H1 (cell line): ENCODE measurements around the gene HSPA12A. TPM values are rescaled to one million over a fixed set of nuclear protein-coding genes. Genes with fewer than 3 reads are reported as not detected.

ENCODE experiments used
- CTCF ChIA-PET: fragments of 300-600 bp; sonication (Branson Sonifier 250); formaldehyde crosslinking; loops from one replicate; lab custom pipeline; 2021; ENCODE audit not compliant: partially characterized antibody; lab: Charles Lee
- POLR2A ChIA-PET: fragments of 300-600 bp; sonication (Branson Sonifier 250); formaldehyde crosslinking; loops from one replicate; lab custom pipeline; 2021; ENCODE audit warnings: inconsistent platforms; ENCODE audit not compliant: partially characterized antibody; lab: Charles Lee
- DNase-seq, 2 experiments: peaks; one replicate each; pipeline versions ENCODE4 v3.0.0 to v3.0.0-alpha.2; 2010 to 2022; ENCODE audit warnings: low spot score in 2 of 2, low read depth in 1 of 2, mixed read lengths in 1 of 2
- FAIRE-seq: peaks from 2 replicates; lab custom pipeline; 2011; peaks lifted over from hg19 to GRCh38; lab: Jason Lieb, UNC
- H2AFZ ChIP-seq: 2 replicates; pipeline ENCODE4 v1.8.1; 2012; ENCODE audit warnings: low read length, inconsistent platforms
- H2AK5ac ChIP-seq: 2 replicates; pipeline ENCODE4 v1.6.1; 2013; ENCODE audit warnings: low read depth, low read length
- H2BK120ac ChIP-seq: replicated peaks from 2 replicates; pipeline ENCODE3; 2013; ENCODE audit warnings: low read depth, low read length, inconsistent platforms
- H2BK12ac ChIP-seq: 2 replicates; pipeline ENCODE4 v1.6.1; 2013; ENCODE audit warnings: low read depth, low read length
- H2BK15ac ChIP-seq: 2 replicates; pipeline ENCODE4 v1.6.1; 2013; ENCODE audit warnings: low read length
- H2BK20ac ChIP-seq: 2 replicates; pipeline ENCODE4 v1.6.1; 2013; ENCODE audit warnings: low read length
- H2BK5ac ChIP-seq: 2 replicates; pipeline ENCODE4 v1.6.1; 2013; ENCODE audit warnings: low read depth, low read length
- H3K14ac ChIP-seq: 2 replicates; pipeline ENCODE4 v1.6.1; 2013; ENCODE audit warnings: inconsistent platforms; ENCODE audit not compliant: insufficient read length
- H3K18ac ChIP-seq: 2 replicates; pipeline ENCODE4 v1.6.1; 2013; ENCODE audit warnings: low read length; ENCODE audit errors: extremely low read depth
- H3K23ac ChIP-seq: 2 replicates; pipeline ENCODE4 v1.6.1; 2013; ENCODE audit warnings: inconsistent platforms; ENCODE audit not compliant: insufficient read length
- H3K23me2 ChIP-seq: 2 replicates; pipeline ENCODE4 v1.6.1; 2013; ENCODE audit warnings: low read depth, low read length
- H3K27ac ChIP-seq: 2 replicates; pipeline ENCODE4 v1.6.1; 2011; ENCODE audit warnings: low read depth, low read length, inconsistent platforms
- H3K27me3 ChIP-seq, 4 experiments: replicated peaks in 1 of 4; 1 replicate in 1 of 4; 2 replicates in 3 of 4; pipeline versions ENCODE4 v1.6.1 to v1.8.1; 2011 to 2013; ENCODE audit warnings: low read length in 3 of 4, mild to moderate bottlenecking in 3 of 4, inconsistent platforms in 2 of 4, mixed read lengths in 2 of 4, moderate library complexity in 1 of 4; ENCODE audit not compliant: control insufficient read depth in 3 of 4, insufficient read depth in 3 of 4; ENCODE audit errors: extremely low read depth in 1 of 4
- H3K36me3 ChIP-seq, 4 experiments: 2 replicates each; pipeline versions ENCODE4 v1.6.1 to v1.8.1; 2011 to 2013; ENCODE audit warnings: mild to moderate bottlenecking in 4 of 4, low read length in 3 of 4, moderate library complexity in 2 of 4, control low read depth in 1 of 4, inconsistent platforms in 1 of 4; ENCODE audit not compliant: insufficient read depth in 4 of 4, control insufficient read depth in 2 of 4
- H3K4ac ChIP-seq: replicated peaks from 2 replicates; pipeline ENCODE3; 2013; ENCODE audit warnings: low read length, low read depth, mixed read lengths, inconsistent platforms; ENCODE audit not compliant: insufficient read length
- H3K4me1 ChIP-seq, 4 experiments: replicated peaks in 1 of 4; 1 replicate in 1 of 4; 2 replicates in 3 of 4; pipeline versions ENCODE4 v1.6.1 to v1.8.1; 2011 to 2013; ENCODE audit warnings: low read length in 3 of 4, inconsistent platforms in 2 of 4, mixed read lengths in 1 of 4; ENCODE audit not compliant: insufficient read depth in 4 of 4, control insufficient read depth in 3 of 4
- H3K4me2 ChIP-seq, 2 experiments: 2 replicates each; pipeline versions ENCODE4 v1.6.1 to v1.8.1; 2011 to 2013; ENCODE audit warnings: low read depth in 2 of 2, low read length in 2 of 2, control low read depth in 1 of 2, inconsistent platforms in 1 of 2, mild to moderate bottlenecking in 1 of 2; ENCODE audit not compliant: insufficient read depth in 1 of 2
- H3K4me3 ChIP-seq, 4 experiments: fragments of 200-600, 300-600 bp in 1 of 4; sonication (generic), shearing (Covaris generic), sonication (Bioruptor Twin) in 1 of 4; 2 replicates each; pipeline versions ENCODE4 v1.5.1 to v1.8.1; 2011 to 2016; ENCODE audit warnings: low read length in 4 of 4, low read depth in 3 of 4, control low read depth in 2 of 4, inconsistent platforms in 2 of 4, mild to moderate bottlenecking in 2 of 4, mixed read lengths in 1 of 4, moderate library complexity in 1 of 4; ENCODE audit not compliant: insufficient read depth in 2 of 4; ENCODE audit errors: extremely low read depth in 1 of 4
- H3K56ac ChIP-seq: replicated peaks from 2 replicates; pipeline ENCODE3; 2013; ENCODE audit warnings: low read depth, mild to moderate bottlenecking, mixed read lengths, low read length, inconsistent platforms; ENCODE audit not compliant: insufficient read length
- H3K79me1 ChIP-seq: 2 replicates; pipeline ENCODE4 v1.6.1; 2013; ENCODE audit warnings: low read depth, low read length, control low read depth
- H3K79me2 ChIP-seq, 2 experiments: 2 replicates each; pipeline versions ENCODE4 v1.6.1 to v1.8.1; 2012 to 2013; ENCODE audit warnings: low read length in 2 of 2, mild to moderate bottlenecking in 2 of 2, inconsistent platforms in 1 of 2; ENCODE audit not compliant: insufficient read depth in 2 of 2, control insufficient read depth in 1 of 2
- H3K9ac ChIP-seq, 4 experiments: replicated peaks in 1 of 4; 1 replicate in 1 of 4; 2 replicates in 3 of 4; pipeline versions ENCODE4 v1.6.1 to v1.8.1; 2011 to 2013; ENCODE audit warnings: low read depth in 3 of 4, low read length in 3 of 4, control low read depth in 2 of 4, mild to moderate bottlenecking in 2 of 4, moderate library complexity in 2 of 4, inconsistent platforms in 1 of 4; ENCODE audit errors: extremely low read depth in 1 of 4
- H3K9me3 ChIP-seq, 2 experiments: 2 replicates each; pipeline versions ENCODE4 v1.6.1 to v1.8.1; 2012 to 2013; ENCODE audit warnings: mild to moderate bottlenecking in 2 of 2, moderate library complexity in 2 of 2, control low read depth in 1 of 2, inconsistent platforms in 1 of 2, low read depth in 1 of 2, low read length in 1 of 2, mixed read lengths in 1 of 2; ENCODE audit not compliant: insufficient read depth in 2 of 2
- H4K20me1 ChIP-seq, 2 experiments: replicated peaks in 1 of 2; 2 replicates each; pipeline versions ENCODE3 to v1.8.1; 2011 to 2013; ENCODE audit warnings: inconsistent platforms in 2 of 2, low read length in 2 of 2, mild to moderate bottlenecking in 1 of 2; ENCODE audit not compliant: insufficient read depth in 2 of 2, control insufficient read depth in 1 of 2
- H4K5ac ChIP-seq: 2 replicates; pipeline ENCODE4 v1.6.1; 2013; ENCODE audit warnings: low read length, low read depth, mixed read lengths, inconsistent platforms; ENCODE audit not compliant: insufficient read length
- H4K8ac ChIP-seq: 2 replicates; pipeline ENCODE4 v1.8.0; 2013; ENCODE audit warnings: mild to moderate bottlenecking, moderate library complexity, low read length, inconsistent platforms; ENCODE audit not compliant: insufficient read depth; ENCODE audit errors: extremely low read depth
- H4K91ac ChIP-seq: replicated peaks from 2 replicates; pipeline ENCODE3; 2013; ENCODE audit warnings: low read length, mixed read lengths, inconsistent platforms; ENCODE audit not compliant: insufficient read length
- ASH2L ChIP-seq: fragments of 200-600, 300-600 bp; sonication (generic); IDR thresholded peaks from one replicate; pipeline ENCODE4 v1.7.1; 2017; ENCODE audit warnings: low read length
- BCL11A ChIP-seq, 2 experiments: IDR thresholded peaks; one replicate each; pipeline ENCODE4 v1.6.1; 2011; ENCODE audit warnings: low read depth in 2 of 2, low read length in 2 of 2, mild to moderate bottlenecking in 2 of 2
- CBX5 ChIP-seq: fragments of 300-800, 300-1000 bp; sonication (generic); IDR thresholded peaks from 2 replicates; pipeline ENCODE4 v1.7.1; 2016; ENCODE audit warnings: antibody characterized with exemption, low read length, low read depth
- CHD1 ChIP-seq: IDR thresholded peaks from 2 replicates; pipeline ENCODE4 v1.6.1; 2012; ENCODE audit warnings: low read depth, low read length, improper control_type of control experiment
- CHD2 ChIP-seq: IDR thresholded peaks from 2 replicates; pipeline ENCODE4 v1.6.1; 2012; ENCODE audit warnings: low read length, improper control_type of control experiment
- EP300 ChIP-seq, 2 experiments: IDR thresholded peaks; 1 replicate in 1 of 2; 2 replicates in 1 of 2; pipeline ENCODE4 v1.6.1; 2011 to 2012; ENCODE audit warnings: low read depth in 2 of 2, low read length in 2 of 2, mild to moderate bottlenecking in 2 of 2, borderline replicate concordance in 1 of 2, inconsistent platforms in 1 of 2, moderate library complexity in 1 of 2
- HDAC6 ChIP-seq: IDR thresholded peaks from one replicate; pipeline ENCODE4 v1.7.1; 2012; ENCODE audit warnings: low read depth, mild to moderate bottlenecking, inconsistent platforms, low read length, moderate library complexity
- JUND ChIP-seq: IDR thresholded peaks from 2 replicates; pipeline ENCODE4 v1.6.1; 2011; ENCODE audit warnings: mild to moderate bottlenecking, improper control_type of control experiment, low read length
- MAFK ChIP-seq: IDR thresholded peaks from 2 replicates; pipeline ENCODE4 v1.6.1; 2012; ENCODE audit warnings: low read depth, mild to moderate bottlenecking, improper control_type of control experiment, low read length
- NRF1 ChIP-seq: IDR thresholded peaks from 2 replicates; pipeline ENCODE4 v1.6.1; 2011; ENCODE audit warnings: mild to moderate bottlenecking, low read depth, low read length, improper control_type of control experiment
- RBBP5 ChIP-seq: IDR thresholded peaks from 2 replicates; pipeline ENCODE4 v1.7.1; 2012; ENCODE audit warnings: low read depth, mild to moderate bottlenecking, inconsistent platforms, low read length, moderate library complexity, borderline replicate concordance
- SIX5 ChIP-seq: IDR thresholded peaks from 2 replicates; pipeline ENCODE4 v1.6.1; 2011; ENCODE audit warnings: mild to moderate bottlenecking, low read depth, low read length
- SRF ChIP-seq: IDR thresholded peaks from 2 replicates; pipeline ENCODE4 v1.6.1; 2011; ENCODE audit warnings: mild to moderate bottlenecking, low read depth, low read length, moderate library complexity
- USF2 ChIP-seq: IDR thresholded peaks from 2 replicates; pipeline ENCODE4 v1.6.1; 2011; ENCODE audit warnings: low read length, improper control_type of control experiment
- WGBS, 2 experiments: shearing (Covaris generic) in 1 of 2; methylation state at CpG; one replicate each; pipeline versions ENCODE4 v1.1.6 to v1.1.7; 2013 to 2015; ENCODE audit warnings: low lambda C conversion rate in 2 of 2, mixed read lengths in 2 of 2, inconsistent platforms in 1 of 2, low coverage in 1 of 2, missing lambda C conversion rate in 1 of 2; ENCODE audit not compliant: insufficient replicate concordance in 2 of 2, insufficient coverage in 1 of 2, insufficient read length in 1 of 2; ENCODE audit errors: extremely low coverage in 1 of 2, missing lambda C conversion rate in 1 of 2; 5-methylcytosine and 5-hydroxymethylcytosine counted together
- polyA plus RNA-seq, 7 experiments: library from polyadenylated mRNA; depleted of rRNA in 3 of 7; stranded (reverse) in 5 of 7; unstranded in 2 of 7; fragments of >200 nt in 5 of 7; fragments of 200-250 nt in 2 of 7; gene quantifications; 1 replicate in 5 of 7; 2 replicates in 1 of 7; 4 replicates in 1 of 7; pipeline versions ENCODE4 v1.2.1 to v1.2.3, GENCODE V29; 2011 to 2013; ENCODE audit warnings: missing spikeins in 2 of 7, mixed read lengths in 2 of 7
- total RNA-seq: library from RNA; stranded (reverse); fragmentation: NEBNext Ultra II Directional; extraction: Animal tissue kit (Norgen Biotek cat#: 25700); gene quantifications from 2 replicates; pipeline ENCODE4 v1.2.1, GENCODE V29; 2021

The HSPA12A gene
- total and polyA plus RNA-seq, 2 of the 8 experiments (the other 6 are each of a cell fraction or from before 2014, with no cell fraction given), result 3.1 to 6.9 TPM

- 95% methylated on average over 11 of the region's 11 CpGs; no CpG with 5 or more reads in 1 of the 2 experiments for WGBS, 2 experiments
- H2BK5ac ChIP-seq, result no peak overlapping the region
- no peak overlapping the region for H4K8ac ChIP-seq
- no peaks in the 10 kb centered on the region for H3K79me2 ChIP-seq
- H2AK5ac ChIP-seq, result no peak overlapping the region
- ChIA-PET POLR2A (interaction anchor here (1.5 kb wide), 1 partner anchor 14 kb away, joined by 4 read pairs; no protein-coding TSS in a partner anchor), CTCF (interaction anchor here (0.6 to 12.9 kb wide), 19 partner anchors 8 to 648 kb away, joined by 3 to 223 read pairs (median 5); no protein-coding TSS in a partner anchor)
- H2BK120ac ChIP-seq, result no peak overlapping the region
- no peak overlapping the region for H3K14ac ChIP-seq
- no peaks in the 10 kb centered on the region for H3K23me2 ChIP-seq
- no peak overlapping the region for H3K4me3 ChIP-seq
- peaks cover 0 to 8% (median 0%) of the 10 kb centered on the region in 4 experiments; a peak in 1 of 7 replicates for H3K4me1 ChIP-seq
- H2BK15ac ChIP-seq, result no peak overlapping the region
- no peak for DNase-seq
- no peak overlapping the region for H2AFZ ChIP-seq
- no peak overlapping the region for H3K27ac ChIP-seq
- H3K36me3 ChIP-seq, result no peaks in the 10 kb centered on the region
- H3K9ac ChIP-seq, result no peak overlapping the region
- no peaks in the 10 kb centered on the region for H3K9me3 ChIP-seq
- no peak for FAIRE-seq
- H3K27me3 ChIP-seq, result no peaks in the 10 kb centered on the region
- H4K5ac ChIP-seq, result no peak overlapping the region
- no peak overlapping the region for H3K4me2 ChIP-seq
- H4K20me1 ChIP-seq, result no peaks in the 10 kb centered on the region
- H3K79me1 ChIP-seq, result no peaks in the 10 kb centered on the region
- no peak overlapping the region for H3K4ac ChIP-seq
- no peak overlapping the region for H2BK20ac ChIP-seq
- no peak overlapping the region for H4K91ac ChIP-seq
- H3K23ac ChIP-seq, result no peak overlapping the region
- no peak overlapping the region for H2BK12ac ChIP-seq
- H3K18ac ChIP-seq, result no peak overlapping the region
- H3K56ac ChIP-seq, result no peak overlapping the region
- no peak for TF ChIP-seq JUND
- TF ChIP-seq SRF, result no peak
- TF ChIP-seq RBBP5, result no peak
- no peak for TF ChIP-seq USF2
- TF ChIP-seq MAFK, result no peak
- no peak for TF ChIP-seq CHD1
- no peak for TF ChIP-seq CHD2
- TF ChIP-seq ASH2L, result no peak
- TF ChIP-seq BCL11A (IDR thresholded peaks at IDR 0.05; ENCODE audit: low read depth in 2 of 2, low read length in 2 of 2), result no peak
- no peak for TF ChIP-seq NRF1
- no peak for TF ChIP-seq CBX5
- TF ChIP-seq SIX5, result no peak
- TF ChIP-seq EP300 (IDR thresholded peaks at IDR 0.05; ENCODE audit: borderline replicate concordance in 1 of 2, low read depth in 2 of 2, low read length in 2 of 2), result no peak
- TF ChIP-seq HDAC6, result no peak
Measured at GRCh38 chr10:116683821-116684220, 58.5 kb downstream of the HSPA12A start.
